ENCODE measurements around the gene PROM2. TPM values are rescaled to one million over a fixed set of nuclear protein-coding genes. Genes with fewer than 3 reads are reported as not detected.

Gene PROM2
- total RNA-seq, 1 donor from 2014 or later, result 0.93 TPM

DNA sequence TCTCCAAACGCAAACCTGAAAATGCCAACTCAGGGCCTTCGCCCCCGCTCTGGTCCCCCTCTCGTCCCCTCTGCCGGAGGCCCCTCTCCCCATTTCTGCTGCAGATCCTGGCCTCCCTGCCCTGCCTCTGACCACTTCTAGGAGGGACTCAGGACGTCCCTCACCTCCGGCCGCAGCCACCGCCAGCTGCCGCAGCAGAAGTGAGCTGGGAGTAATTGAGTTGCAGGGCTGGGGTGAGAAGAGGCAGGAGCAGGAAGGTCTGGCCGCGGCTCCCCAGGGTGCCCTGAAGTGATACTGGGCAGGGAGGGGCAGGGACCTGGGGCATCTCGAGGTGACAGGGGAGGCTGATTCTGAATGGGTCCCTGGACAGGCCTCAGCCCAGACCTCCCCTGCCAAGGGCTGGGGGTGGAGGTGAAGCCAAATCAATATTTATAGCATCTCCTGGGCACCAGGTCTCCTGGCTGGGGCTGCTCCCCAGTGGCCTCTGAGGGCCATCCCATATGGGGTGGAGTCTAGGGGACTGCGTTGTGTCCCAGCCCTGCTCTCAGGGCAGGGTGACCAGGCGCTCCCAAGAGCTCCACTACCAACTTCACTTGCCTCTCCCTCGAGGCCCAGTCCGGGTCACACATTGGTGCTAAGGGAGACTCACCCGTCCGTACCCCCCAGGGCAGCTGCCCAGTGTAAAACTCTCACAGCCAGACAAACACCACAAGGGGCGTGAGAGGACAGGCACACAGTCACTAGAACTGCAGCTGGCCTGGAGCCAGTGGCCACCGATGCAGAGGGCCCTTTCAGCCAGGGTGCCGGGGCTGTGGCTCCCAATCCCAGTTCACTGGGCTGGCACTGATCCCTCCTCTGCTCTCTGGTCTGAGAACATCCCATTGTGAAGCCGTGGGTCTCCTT, 55.9 kb downstream of the PROM2 start:
- DNase-seq (ENCODE audit: low read depth) (no peak), FAIRE-seq (no peak)
- H3K9ac ChIP-seq (ENCODE audit: low read length), result no peak overlapping the region
- H2AFZ ChIP-seq (ENCODE audit: low read depth, low read length), result no peak overlapping the region
- Mint-ChIP-seq H3K4me1 (ENCODE audit: low read depth, unreplicated experiment) (peaks cover 9% of the 10 kb centered on the region), H3K9me3 (ENCODE audit: unreplicated experiment) (no peaks in the 10 kb centered on the region), H3K36me3 (ENCODE audit: low read depth, unreplicated experiment) (no peaks in the 10 kb centered on the region), H3K27me3 (ENCODE audit: low read depth, unreplicated experiment) (peaks cover 26% of the 10 kb centered on the region), H3K27ac (ENCODE audit: unreplicated experiment) (no peak overlapping the region), H3K4me3 (ENCODE audit: unreplicated experiment) (no peak overlapping the region)
- H3K4me1 ChIP-seq (ENCODE audit: insufficient read depth, low read length), result no peaks in the 10 kb centered on the region
- H3K4me2 ChIP-seq (ENCODE audit: low read length), result no peak overlapping the region
- TF ChIP-seq EZH2 (IDR thresholded peaks at IDR 0.05; ENCODE audit: insufficient read depth, low read length), result no peak
- TF ChIP-seq, protein P1, sequence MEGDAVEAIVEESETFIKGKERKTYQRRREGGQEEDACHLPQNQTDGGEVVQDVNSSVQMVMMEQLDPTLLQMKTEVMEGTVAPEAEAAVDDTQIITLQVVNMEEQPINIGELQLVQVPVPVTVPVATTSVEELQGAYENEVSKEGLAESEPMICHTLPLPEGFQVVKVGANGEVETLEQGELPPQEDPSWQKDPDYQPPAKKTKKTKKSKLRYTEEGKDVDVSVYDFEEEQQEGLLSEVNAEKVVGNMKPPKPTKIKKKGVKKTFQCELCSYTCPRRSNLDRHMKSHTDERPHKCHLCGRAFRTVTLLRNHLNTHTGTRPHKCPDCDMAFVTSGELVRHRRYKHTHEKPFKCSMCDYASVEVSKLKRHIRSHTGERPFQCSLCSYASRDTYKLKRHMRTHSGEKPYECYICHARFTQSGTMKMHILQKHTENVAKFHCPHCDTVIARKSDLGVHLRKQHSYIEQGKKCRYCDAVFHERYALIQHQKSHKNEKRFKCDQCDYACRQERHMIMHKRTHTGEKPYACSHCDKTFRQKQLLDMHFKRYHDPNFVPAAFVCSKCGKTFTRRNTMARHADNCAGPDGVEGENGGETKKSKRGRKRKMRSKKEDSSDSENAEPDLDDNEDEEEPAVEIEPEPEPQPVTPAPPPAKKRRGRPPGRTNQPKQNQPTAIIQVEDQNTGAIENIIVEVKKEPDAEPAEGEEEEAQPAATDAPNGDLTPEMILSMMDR (IDR thresholded peaks at IDR 0.05; ENCODE audit: insufficient read depth, low read depth, low read length), result no peak
- no peaks in the 10 kb centered on the region for H3K27me3 ChIP-seq (ENCODE audit: insufficient read depth, low read length)
- H3K79me2 ChIP-seq (ENCODE audit: insufficient read depth, low read length), result no peaks in the 10 kb centered on the region
- no peak overlapping the region for H3K27ac ChIP-seq (ENCODE audit: low read depth, low read length)
- no peaks in the 10 kb centered on the region for H3K36me3 ChIP-seq (ENCODE audit: insufficient read depth, low read length)
- no peaks in the 10 kb centered on the region for H3K9me3 ChIP-seq (ENCODE audit: insufficient read depth, low read depth, low read length)
- no peak overlapping the region for H3K4me3 ChIP-seq (ENCODE audit: insufficient read depth, low read depth, low read length)
- H4K20me1 ChIP-seq (ENCODE audit: insufficient read depth, low read length), result no peaks in the 10 kb centered on the region

DNA sequence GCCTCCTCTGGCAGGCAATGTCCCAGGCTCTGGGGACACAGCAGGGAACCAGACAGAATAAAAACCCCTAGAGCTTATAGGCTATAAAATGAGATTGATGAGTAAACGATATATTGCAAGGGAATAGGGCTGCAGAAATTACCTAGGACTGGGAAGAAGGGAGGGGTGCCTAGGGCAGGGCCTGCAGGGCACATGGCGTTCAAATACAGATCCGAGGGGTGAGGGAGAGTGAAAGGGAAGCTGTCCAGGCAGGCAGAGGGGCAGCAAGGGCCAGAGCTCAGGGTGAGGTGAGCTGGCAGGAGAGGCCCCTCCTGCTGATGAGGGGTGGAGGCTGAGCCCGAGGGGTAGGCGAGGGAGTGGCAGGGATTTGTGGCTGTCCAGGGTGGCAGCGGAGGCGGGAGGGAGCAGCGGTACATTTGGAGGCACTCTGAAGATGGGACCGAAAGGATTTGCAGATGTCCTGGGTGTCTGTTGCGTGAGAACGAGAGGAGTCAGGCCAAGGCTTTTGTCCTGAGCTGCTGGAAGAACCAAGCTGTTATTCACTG, 56.6 kb downstream of the PROM2 start:
- Histone ChIP-seq H3K27me3 (ENCODE audit: insufficient read depth, low read length) (peaks cover 2% of the 10 kb centered on the region), H3K36me3 (ENCODE audit: insufficient read depth, low read length) (no peaks in the 10 kb centered on the region), H3K9me3 (ENCODE audit: insufficient read depth, low read depth, low read length) (no peaks in the 10 kb centered on the region), H3K4me3 (ENCODE audit: insufficient read depth, low read depth, low read length) (no peak overlapping the region), H3K4me2 (ENCODE audit: low read length) (no peak overlapping the region), H3K9ac (ENCODE audit: low read length) (no peak overlapping the region), H3K79me2 (ENCODE audit: insufficient read depth, low read length) (no peaks in the 10 kb centered on the region), H2AFZ (ENCODE audit: low read depth, low read length) (no peak overlapping the region), H4K20me1 (ENCODE audit: insufficient read depth, low read length) (no peaks in the 10 kb centered on the region), H3K27ac (ENCODE audit: low read depth, low read length) (no peak overlapping the region), H3K4me1 (ENCODE audit: insufficient read depth, low read length) (no peaks in the 10 kb centered on the region)
- no peaks in the 10 kb centered on the region for H3K9me3 Mint-ChIP-seq (ENCODE audit: unreplicated experiment)
- peaks cover 26% of the 10 kb centered on the region for H3K27me3 Mint-ChIP-seq (ENCODE audit: low read depth, unreplicated experiment)
- no peak for DNase-seq (ENCODE audit: low read depth)
- H3K36me3 Mint-ChIP-seq (ENCODE audit: low read depth, unreplicated experiment), result no peaks in the 10 kb centered on the region
- H3K4me1 Mint-ChIP-seq (ENCODE audit: low read depth, unreplicated experiment), result peaks cover 9% of the 10 kb centered on the region
- FAIRE-seq, result no peak
- no peak overlapping the region for H3K27ac Mint-ChIP-seq (ENCODE audit: unreplicated experiment)
- H3K4me3 Mint-ChIP-seq (ENCODE audit: unreplicated experiment), result no peak overlapping the region
- TF ChIP-seq, protein P1 (IDR thresholded peaks at IDR 0.05; ENCODE audit: insufficient read depth, low read depth, low read length), result no peak
- no peak for TF ChIP-seq EZH2 (IDR thresholded peaks at IDR 0.05; ENCODE audit: insufficient read depth, low read length)

DNA sequence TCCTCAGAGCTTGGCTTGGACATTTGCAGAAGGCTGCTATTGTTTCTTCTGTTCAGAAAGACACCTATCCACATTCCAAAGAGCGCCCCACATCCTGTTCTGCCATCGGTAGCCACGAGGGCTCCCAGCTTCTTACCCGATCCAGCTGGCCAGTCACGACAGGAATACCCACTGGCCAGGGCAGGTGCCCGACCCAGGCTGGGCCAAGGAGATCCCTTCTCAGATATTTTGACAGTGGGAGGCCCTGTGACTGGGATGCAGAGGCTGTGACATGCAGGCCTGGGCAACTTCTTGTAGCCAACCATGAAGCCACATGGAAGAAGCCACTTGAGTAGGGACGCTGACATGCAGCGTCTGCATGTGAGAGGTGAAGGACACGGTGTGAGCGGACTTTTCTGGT, 57.4 kb downstream of the PROM2 start:
- DNase-seq (ENCODE audit: low read depth) (no peak), FAIRE-seq (no peak)
- H3K27ac Mint-ChIP-seq (ENCODE audit: unreplicated experiment), result no peak overlapping the region
- TF ChIP-seq, protein P1 (IDR thresholded peaks at IDR 0.05; ENCODE audit: insufficient read depth, low read depth, low read length), result no peak
- TF ChIP-seq EZH2 (IDR thresholded peaks at IDR 0.05; ENCODE audit: insufficient read depth, low read length), result no peak
- H3K36me3 ChIP-seq (ENCODE audit: insufficient read depth, low read length), result no peaks in the 10 kb centered on the region
- no peaks in the 10 kb centered on the region for H4K20me1 ChIP-seq (ENCODE audit: insufficient read depth, low read length)
- no peaks in the 10 kb centered on the region for H3K36me3 Mint-ChIP-seq (ENCODE audit: low read depth, unreplicated experiment)
- no peak overlapping the region for H3K4me2 ChIP-seq (ENCODE audit: low read length)
- H3K27ac ChIP-seq (ENCODE audit: low read depth, low read length), result no peak overlapping the region
- H3K9ac ChIP-seq (ENCODE audit: low read length), result no peak overlapping the region
- H3K27me3 ChIP-seq (ENCODE audit: insufficient read depth, low read length), result peaks cover 2% of the 10 kb centered on the region
- H3K9me3 Mint-ChIP-seq (ENCODE audit: unreplicated experiment), result no peaks in the 10 kb centered on the region
- peaks cover 9% of the 10 kb centered on the region for H3K4me1 Mint-ChIP-seq (ENCODE audit: low read depth, unreplicated experiment)
- H3K4me1 ChIP-seq (ENCODE audit: insufficient read depth, low read length), result no peaks in the 10 kb centered on the region
- H3K79me2 ChIP-seq (ENCODE audit: insufficient read depth, low read length), result no peaks in the 10 kb centered on the region
- peaks cover 26% of the 10 kb centered on the region for H3K27me3 Mint-ChIP-seq (ENCODE audit: low read depth, unreplicated experiment)
- H2AFZ ChIP-seq (ENCODE audit: low read depth, low read length), result no peak overlapping the region
- no peak overlapping the region for H3K4me3 ChIP-seq (ENCODE audit: insufficient read depth, low read depth, low read length)
- H3K9me3 ChIP-seq (ENCODE audit: insufficient read depth, low read depth, low read length), result no peaks in the 10 kb centered on the region
- H3K4me3 Mint-ChIP-seq (ENCODE audit: unreplicated experiment), result no peak overlapping the region
